HepG2 (cell line): Measurements from ENCODE around the gene CD274. TPM values are rescaled to one million over a fixed set of nuclear protein-coding genes. Genes with fewer than 3 reads are reported as not detected.
"Not testable (repeated sequence)": the region's sequence is repeated elsewhere in the genome, so short reads cannot be mapped to it uniquely, and the experiment has no call there.

Experiments
- ATAC-seq: fragments of 200-7000 bp; cut with Tn5 transposase; 3 replicates; pipeline ENCODE4 v1.9.1; 2020; ENCODE audit warnings: mild to moderate bottlenecking, moderate library complexity
- BruUV-seq: library from RNA; stranded (reverse); fragments of 400-500 nt; replicated peaks from 2 replicates; lab custom pipeline; 2021; lab: Mats Ljungman, UMichigan
- CTCF ChIA-PET: fragments of 300-600 bp; formaldehyde crosslinking; extraction: SDS; loops from one replicate; lab custom pipeline; 2021; ENCODE audit warnings: low total read pairs, inconsistent platforms, low intra/inter-chr PET ratio; lab: Yijun Ruan, JAX
- POLR2A ChIA-PET: fragments of 350-600 bp; sonication (Branson Sonifier 250); formaldehyde crosslinking; loops from one replicate; lab custom pipeline; 2020; ENCODE audit warnings: antibody characterized with exemption, inconsistent platforms; lab: Yijun Ruan, JAX
- DNase-seq: peaks from one replicate; pipeline ENCODE4 v3.0.0-alpha.2; 2015; ENCODE audit warnings: low spot score
- FAIRE-seq: peaks from 3 replicates; lab custom pipeline; 2011; peaks lifted over from hg19 to GRCh38; lab: Jason Lieb, UNC
- H2AFZ ChIP-seq: one replicate; pipeline ENCODE4 v1.6.1; 2011; ENCODE audit warnings: low read length, inconsistent platforms
- H3K27ac ChIP-seq: fragments of 300-600 bp; 3 replicates; pipeline ENCODE4 v1.8.0; 2011; ENCODE audit warnings: mixed run types, mild to moderate bottlenecking, mixed read lengths, low read length, inconsistent platforms; ENCODE audit not compliant: insufficient read depth; ENCODE audit errors: extremely low read length
- H3K27me3 ChIP-seq, 2 experiments: fragments of 200-600 bp in 1 of 2; 2 replicates in 1 of 2; 3 replicates in 1 of 2; pipeline versions ENCODE4 v1.6.0 to v1.8.0; 2011; ENCODE audit warnings: low read length in 2 of 2, mild to moderate bottlenecking in 2 of 2, moderate library complexity in 2 of 2, inconsistent platforms in 1 of 2; ENCODE audit not compliant: insufficient read depth in 2 of 2, control insufficient read depth in 1 of 2
- H3K36me3 ChIP-seq, 2 experiments: fragments of 200-600 bp in 1 of 2; replicated peaks in 1 of 2; 2 replicates in 1 of 2; 3 replicates in 1 of 2; pipeline versions ENCODE4 v1.5.1 to v1.8.0; 2011; ENCODE audit warnings: low read length in 2 of 2, inconsistent platforms in 1 of 2; ENCODE audit not compliant: insufficient read depth in 2 of 2, control insufficient read depth in 1 of 2
- H3K4me1 ChIP-seq: 2 replicates; pipeline ENCODE4 v1.5.1; 2012; ENCODE audit warnings: low read length, inconsistent platforms; ENCODE audit not compliant: insufficient read depth
- H3K4me2 ChIP-seq: 2 replicates; pipeline ENCODE4 v1.6.0; 2011; ENCODE audit warnings: low read depth, low read length, inconsistent platforms
- H3K4me3 ChIP-seq, 3 experiments: fragments of 200-600 bp in 1 of 3; sonication (generic), shearing (Covaris generic) in 1 of 3; replicated peaks in 1 of 3; 2 replicates each; pipeline ENCODE4 v1.5.1; 2011 to 2016; ENCODE audit warnings: low read length in 3 of 3, inconsistent platforms in 2 of 3, low read depth in 2 of 3, mild to moderate bottlenecking in 2 of 3, control low read depth in 1 of 3, mixed read lengths in 1 of 3; ENCODE audit not compliant: insufficient read depth in 1 of 3
- H3K79me2 ChIP-seq: one replicate; pipeline ENCODE4 v1.6.1; 2011; ENCODE audit warnings: low read length, inconsistent platforms; ENCODE audit not compliant: insufficient read depth
- H3K9ac ChIP-seq: 2 replicates; pipeline ENCODE4 v1.6.0; 2011; ENCODE audit warnings: mild to moderate bottlenecking, low read depth, low read length, inconsistent platforms; ENCODE audit not compliant: insufficient read depth
- H3K9me3 ChIP-seq: 2 replicates; pipeline ENCODE4 v1.5.1; 2012; ENCODE audit warnings: mild to moderate bottlenecking, low read length
- H4K20me1 ChIP-seq: 2 replicates; pipeline ENCODE4 v1.6.0; 2011; ENCODE audit warnings: inconsistent platforms, mild to moderate bottlenecking, low read length, moderate library complexity; ENCODE audit not compliant: insufficient read depth
- CCDC6 ChIP-seq: sonication (generic); formaldehyde crosslinking; IDR thresholded peaks from 2 replicates; pipeline ENCODE4 v1.8.1; 2022; ENCODE audit warnings: mild to moderate bottlenecking, missing genetic modification reagents, moderate library complexity
- ZNF329 ChIP-seq: sonication (generic); formaldehyde crosslinking; IDR thresholded peaks from 2 replicates; pipeline ENCODE4 v1.9.0; 2021; ENCODE audit warnings: low read depth, mild to moderate bottlenecking, missing genetic modification reagents
- ZNF569 ChIP-seq: sonication (generic); formaldehyde crosslinking; IDR thresholded peaks from 2 replicates; pipeline ENCODE4 v1.5.0; 2020; ENCODE audit warnings: mild to moderate bottlenecking, missing genetic modification reagents, moderate library complexity, borderline replicate concordance
- ZNF780A ChIP-seq: sonication (generic); formaldehyde crosslinking; IDR thresholded peaks from 2 replicates; pipeline ENCODE4 v1.8.0; 2022; ENCODE audit warnings: mild to moderate bottlenecking, missing genetic modification reagents, moderate library complexity
- ZNF883 ChIP-seq: sonication (generic); formaldehyde crosslinking; IDR thresholded peaks from 2 replicates; pipeline ENCODE4 v1.5.1; 2020; ENCODE audit warnings: mild to moderate bottlenecking, missing genetic modification reagents; ENCODE audit errors: not compliant biosample characterization
- WGBS: methylation state at CpG from one replicate; pipeline ENCODE4 v1.1.6; 2017; ENCODE audit warnings: low lambda C conversion rate; 5-methylcytosine and 5-hydroxymethylcytosine counted together
- in situ Hi-C: cut with HindIII; loops from 2 replicates; pipeline ENCODE4 v1.10.0; 2017; ENCODE audit warnings: low pct_unique_long_range_greater_than_20kb; ENCODE audit not compliant: extremely low pct_ligation_motif_present
- intact Hi-C: fragments of 100-400 bp; cut with micrococcal nuclease; formaldehyde crosslinking; loops from one replicate; pipeline ENCODE4 v1.10.0; 2022; ENCODE audit not compliant: unreplicated experiment
- polyA plus RNA-seq, 8 experiments: library from polyadenylated mRNA; depleted of rRNA in 3 of 8; stranded (reverse) in 7 of 8; unstranded in 1 of 8; fragments of >200 nt; fragmentation: Illumina TruSeq in 4 of 8; extraction: Trizol in 4 of 8; gene quantifications; 2 replicates each; pipeline versions ENCODE4 v1.2.1 to v1.2.3, GENCODE V29; 2011 to 2016; ENCODE audit warnings: low read depth in 4 of 8, missing spikeins in 1 of 8, mixed read lengths in 1 of 8; ENCODE audit not compliant: insufficient read depth in 1 of 8
- total RNA-seq, 5 experiments: library from RNA; depleted of rRNA; stranded (reverse); fragments of >200 nt; fragmentation: Illumina TruSeq; extraction: Trizol; gene quantifications; 2 replicates each; pipeline ENCODE4 v1.2.3, GENCODE V29; 2016; ENCODE audit warnings: low read depth in 1 of 5
- TF ChIP-seq, protein P1 (sequence below): sonication (generic); formaldehyde crosslinking; IDR thresholded peaks from 2 replicates; pipeline ENCODE4 v1.5.0; 2020; ENCODE audit warnings: mild to moderate bottlenecking, missing genetic modification reagents, borderline replicate concordance
- TF ChIP-seq, protein P2 (sequence below): sonication (generic); formaldehyde crosslinking; IDR thresholded peaks from 2 replicates; pipeline ENCODE4 v1.4.0; 2020; ENCODE audit warnings: missing genetic modification reagents; ENCODE audit errors: not compliant biosample characterization
- TF ChIP-seq, protein P3 (sequence below), 2 experiments: sonication (generic) in 1 of 2; formaldehyde crosslinking in 1 of 2; IDR thresholded peaks; 2 replicates each; pipeline versions ENCODE4 v1.6.1 to v1.9.0; 2014 to 2022; ENCODE audit warnings: antibody characterized with exemption in 1 of 2, borderline replicate concordance in 1 of 2, inconsistent platforms in 1 of 2, low read depth in 1 of 2, missing genetic modification reagents in 1 of 2

CD274 gene
- total and polyA plus RNA-seq, 2 of the 13 experiments (the other 11 are each of a cell fraction or from before 2014, with no cell fraction given): 0.17 to 0.49 TPM

DNA sequence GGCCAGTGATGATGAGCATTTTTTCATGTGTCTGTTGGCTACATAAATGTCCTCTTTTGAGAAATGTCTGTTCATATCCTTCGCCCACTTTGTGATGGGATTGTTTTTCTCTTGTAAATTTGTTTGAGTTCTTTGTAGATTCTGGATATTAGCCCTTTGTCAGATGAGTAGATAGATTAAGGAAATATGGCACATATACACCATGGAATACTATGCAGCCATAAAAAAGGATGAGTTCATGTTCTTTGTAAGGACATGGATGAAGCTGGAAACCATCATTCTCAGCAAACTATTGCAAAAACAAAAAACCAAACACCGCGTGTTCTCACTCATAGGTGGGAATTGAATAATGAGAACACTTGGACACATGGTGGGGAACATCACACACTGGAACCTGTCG lies 5.2 kb upstream of the CD274 start:
- DNase-seq, H3K4me1 ChIP-seq, H4K20me1 ChIP-seq, H3K27me3 ChIP-seq, POLR2A ChIA-PET, H3K27ac ChIP-seq, H3K36me3 ChIP-seq, H2AFZ ChIP-seq, H3K9ac ChIP-seq, H3K79me2 ChIP-seq, CTCF ChIA-PET, H3K9me3 ChIP-seq, intact Hi-C loops, H3K4me2 ChIP-seq, ATAC-seq, H3K4me3 ChIP-seq, FAIRE-seq, BruUV-seq: not testable (repeated sequence)
- WGBS: 30% methylated on average over 4 of the region's 4 CpGs
- in situ Hi-C loops: loop anchor here (10.0 to 25.0 kb wide), 3 partner anchors 150 to 683 kb away; partner anchors contain the start of gene JAK2

DNA sequence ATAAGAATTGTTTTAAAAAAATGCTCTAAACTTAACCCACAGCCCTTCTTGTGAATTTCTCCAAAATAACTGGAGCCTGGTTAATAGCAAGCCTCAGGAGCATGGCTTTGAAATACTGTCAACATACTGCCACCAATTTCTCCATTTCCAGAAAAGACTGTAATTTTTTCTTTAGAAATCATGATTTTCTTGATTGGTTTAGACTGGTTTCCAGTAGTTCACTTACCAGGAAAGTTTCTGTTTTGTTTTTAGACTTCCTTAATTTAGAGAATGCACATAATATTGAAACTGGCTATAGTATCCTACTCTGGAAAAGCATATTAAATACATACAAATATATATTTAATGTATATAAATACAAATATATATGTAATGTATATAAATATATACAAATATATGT lies 4.5 kb upstream of the CD274 start:
- no TSS peak for BruUV-seq
- CTCF ChIA-PET: no interaction called here
- intact Hi-C loops (no loop called here), in situ Hi-C loops (loop anchor here (10.0 to 25.0 kb wide), 3 partner anchors 149 to 684 kb away; partner anchors contain the start of gene JAK2)
- Histone ChIP-seq H3K27ac (no peak overlapping the region), H3K9me3 (no peaks in the 10 kb centered on the region), H3K4me3 (no peak overlapping the region), H3K79me2 (no peaks in the 10 kb centered on the region), H3K9ac (no peak overlapping the region), H3K36me3 (no peaks in the 10 kb centered on the region), H3K4me2 (no peak overlapping the region), H3K4me1 (peaks cover 8% of the 10 kb centered on the region), H3K27me3 (peaks cover 0 to 4% of the 10 kb centered on the region in 2 experiments; a peak in 1 of 5 replicates), H4K20me1 (no peaks in the 10 kb centered on the region), H2AFZ (no peak overlapping the region)
- FAIRE-seq (no peak), DNase-seq (no peak), ATAC-seq (no peak)
- POLR2A ChIA-PET: no interaction called here
- TF ChIP-seq ZNF569 (CRISPR knock-in tag) (no peak), ZNF780A (CRISPR knock-in tag) (no peak), ZNF329 (CRISPR knock-in tag) (no peak), CCDC6 (CRISPR knock-in tag) (no peak), ZNF883 (no peak)
- TF ChIP-seq, protein P1, sequence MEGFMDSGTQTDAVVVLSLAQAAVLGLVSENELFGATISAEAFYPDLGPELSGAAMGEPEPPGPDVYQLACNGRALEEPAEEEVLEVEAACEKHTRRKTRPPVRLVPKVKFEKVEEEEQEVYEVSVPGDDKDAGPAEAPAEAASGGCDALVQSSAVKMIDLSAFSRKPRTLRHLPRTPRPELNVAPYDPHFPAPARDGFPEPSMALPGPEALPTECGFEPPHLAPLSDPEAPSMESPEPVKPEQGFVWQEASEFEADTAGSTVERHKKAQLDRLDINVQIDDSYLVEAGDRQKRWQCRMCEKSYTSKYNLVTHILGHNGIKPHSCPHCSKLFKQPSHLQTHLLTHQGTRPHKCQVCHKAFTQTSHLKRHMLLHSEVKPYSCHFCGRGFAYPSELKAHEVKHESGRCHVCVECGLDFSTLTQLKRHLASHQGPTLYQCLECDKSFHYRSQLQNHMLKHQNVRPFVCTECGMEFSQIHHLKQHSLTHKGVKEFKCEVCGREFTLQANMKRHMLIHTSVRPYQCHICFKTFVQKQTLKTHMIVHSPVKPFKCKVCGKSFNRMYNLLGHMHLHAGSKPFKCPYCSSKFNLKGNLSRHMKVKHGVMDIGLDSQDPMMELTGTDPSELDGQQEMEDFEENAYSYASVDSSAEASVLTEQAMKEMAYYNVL (CRISPR knock-in tag): no peak
- TF ChIP-seq, protein P2, sequence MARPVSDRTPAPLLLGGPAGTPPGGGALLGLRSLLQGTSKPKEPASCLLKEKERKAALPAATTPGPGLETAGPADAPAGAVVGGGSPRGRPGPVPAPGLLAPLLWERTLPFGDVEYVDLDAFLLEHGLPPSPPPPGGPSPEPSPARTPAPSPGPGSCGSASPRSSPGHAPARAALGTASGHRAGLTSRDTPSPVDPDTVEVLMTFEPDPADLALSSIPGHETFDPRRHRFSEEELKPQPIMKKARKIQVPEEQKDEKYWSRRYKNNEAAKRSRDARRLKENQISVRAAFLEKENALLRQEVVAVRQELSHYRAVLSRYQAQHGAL (CRISPR knock-in tag): no peak
- TF ChIP-seq, protein P3, sequence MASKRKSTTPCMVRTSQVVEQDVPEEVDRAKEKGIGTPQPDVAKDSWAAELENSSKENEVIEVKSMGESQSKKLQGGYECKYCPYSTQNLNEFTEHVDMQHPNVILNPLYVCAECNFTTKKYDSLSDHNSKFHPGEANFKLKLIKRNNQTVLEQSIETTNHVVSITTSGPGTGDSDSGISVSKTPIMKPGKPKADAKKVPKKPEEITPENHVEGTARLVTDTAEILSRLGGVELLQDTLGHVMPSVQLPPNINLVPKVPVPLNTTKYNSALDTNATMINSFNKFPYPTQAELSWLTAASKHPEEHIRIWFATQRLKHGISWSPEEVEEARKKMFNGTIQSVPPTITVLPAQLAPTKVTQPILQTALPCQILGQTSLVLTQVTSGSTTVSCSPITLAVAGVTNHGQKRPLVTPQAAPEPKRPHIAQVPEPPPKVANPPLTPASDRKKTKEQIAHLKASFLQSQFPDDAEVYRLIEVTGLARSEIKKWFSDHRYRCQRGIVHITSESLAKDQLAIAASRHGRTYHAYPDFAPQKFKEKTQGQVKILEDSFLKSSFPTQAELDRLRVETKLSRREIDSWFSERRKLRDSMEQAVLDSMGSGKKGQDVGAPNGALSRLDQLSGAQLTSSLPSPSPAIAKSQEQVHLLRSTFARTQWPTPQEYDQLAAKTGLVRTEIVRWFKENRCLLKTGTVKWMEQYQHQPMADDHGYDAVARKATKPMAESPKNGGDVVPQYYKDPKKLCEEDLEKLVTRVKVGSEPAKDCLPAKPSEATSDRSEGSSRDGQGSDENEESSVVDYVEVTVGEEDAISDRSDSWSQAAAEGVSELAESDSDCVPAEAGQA (IDR thresholded peaks at IDR 0.05; ENCODE audit: low read depth): no peak
- TF ChIP-seq, protein P3 (CRISPR knock-in tag; IDR thresholded peaks at IDR 0.05; ENCODE audit: borderline replicate concordance): no peak
